Psoas muscle (tissue), 8 donors: Measurements from ENCODE around the gene MAP1A. TPM values are rescaled to one million over a fixed set of nuclear protein-coding genes. Genes with fewer than 3 reads are reported as not detected.

Experiments used
- ATAC-seq, 4 donors: fragments of 200-7000 bp; cut with Tn5 transposase; one replicate each; pipeline ENCODE4 v1.9.1; 2020; ENCODE audit warnings: moderate library complexity in 3 of 4, mild to moderate bottlenecking in 2 of 4
- DNase-seq, 2 donors: peaks; one replicate each; pipeline ENCODE4 v3.0.0-alpha.2; 2020
- H3K27ac ChIP-seq: fragments of 200-600 bp; one replicate; pipeline ENCODE4 v1.8.0; 2022
- H3K27me3 ChIP-seq, 3 donors: fragments of 200-600 bp in 1 of 3; one replicate each; pipeline versions ENCODE4 v1.6.1 to v1.8.0; 2013 to 2022; ENCODE audit warnings: low read length in 2 of 3, mild to moderate bottlenecking in 2 of 3, moderate library complexity in 1 of 3; ENCODE audit not compliant: insufficient read depth in 3 of 3
- H3K36me3 ChIP-seq, 2 donors: fragments of 200-600 bp in 1 of 2; one replicate each; pipeline versions ENCODE4 v1.6.1 to v1.8.0; 2013 to 2022; ENCODE audit warnings: low read depth in 1 of 2, mild to moderate bottlenecking in 1 of 2, moderate library complexity in 1 of 2; ENCODE audit not compliant: insufficient read depth in 1 of 2
- H3K4me1 ChIP-seq: fragments of 200-600 bp; one replicate; pipeline ENCODE4 v1.8.0; 2022
- H3K4me3 ChIP-seq: fragments of 200-600 bp; one replicate; pipeline ENCODE4 v1.8.0; 2022; ENCODE audit warnings: mild to moderate bottlenecking
- H3K9me3 ChIP-seq: fragments of 200-600 bp; one replicate; pipeline ENCODE4 v1.8.0; 2022
- CTCF ChIP-seq: fragments of 200-600 bp; IDR thresholded peaks from one replicate; pipeline ENCODE4 v1.8.0; 2022; ENCODE audit warnings: antibody characterized with exemption
- WGBS, 3 donors: extraction: QIAGEN DNeasy Blood & Tissue Kit; methylation state at CpG; one replicate each; pipeline versions ENCODE4 v1.1.6 to v1.1.7; 2013; 5-methylcytosine and 5-hydroxymethylcytosine counted together
- intact Hi-C, 2 donors: fragments of 100-400 bp; cut with DNase I; formaldehyde crosslinking; loops; one replicate each; pipeline versions ENCODE4 v1.11.0 to v1.14.2; 2022
- long read RNA-seq, 2 donors: library from polyadenylated mRNA; unstranded; transcript quantifications; one replicate each; pipeline ENCODE4 v2.0.0, GENCODE V29; 2021
- polyA plus RNA-seq, 3 donors: library from polyadenylated mRNA; stranded (reverse); fragments of 200-250 nt; gene quantifications; one replicate each; pipeline ENCODE4 v1.2.3, GENCODE V29; 2013
- total RNA-seq, 4 donors: library from RNA; stranded (reverse); fragmentation: NEBNext Ultra II Directional in 2 of 4; extraction: Animal tissue kit (Norgen Biotek cat#: 25700) in 2 of 4; gene quantifications; one replicate each; pipeline versions ENCODE4 v1.2.1 to v1.2.4, GENCODE V29; 2021 to 2023
- donor health status: healthy with polysubstance abuse.
- donor health status: DM: no; HTN: no; CAD: no; lungs with moderate emphysema.
- donor health status: Bipolar disorder and iron deficiency.
- donor health status: healthy.
- donor health status: DM: yes; HTN: yes; CAD: no.
- donor health status: DM: no; HTN: no; CAD: no.
- donor health status: DM: no; HTN: no; CAD: no.
- donor health status: DM: yes; HTN: yes; CAD: no.

MAP1A gene
- total RNA-seq = 10 to 100 TPM in 1 of 4 donors, 1 to 10 TPM in 3; 2.7 to 25.1 (median 7.9) TPM
- 1 to 10 TPM in 2 of 3 donors, under 1 TPM in 1; 0.63 to 1.7 (median 1.3) TPM for polyA plus RNA-seq
- long read RNA-seq, donor 1, partial matches to known transcripts = 14 of 14 reads
- long read RNA-seq, donor 1, other reads (novel, unspliced or antisense) = 0 of 14 reads
- long read RNA-seq, donor 2, partial matches to known transcripts = 7 of 8 reads
- long read RNA-seq, donor 2, other reads (novel, unspliced or antisense) = 1 of 8 reads

- DNase-seq (peak; percentile 60 to 64), ATAC-seq (peak in 3 of 4 donors; percentile 22 to 43 (median 38))
- Histone ChIP-seq H3K4me3 (peak within 1 kb of the TSS; percentile 58), H3K27ac (peak within 1 kb of the TSS; percentile 50), H3K27me3 (peaks cover 0 to 1% (median 0%) of the 10 kb centered on the region in 3 donors), H3K9me3 (no peaks in the 10 kb centered on the region), H3K36me3 (peaks cover 0 to 18% of the 10 kb centered on the region in 2 donors), H3K4me1 (peaks cover 12% of the 10 kb centered on the region)
- intact Hi-C loops = no loop called here
- TF ChIP-seq CTCF = no peak
- 22 to 40% (median 31%) methylated on average over 12 to 15 of the region's 15 CpGs for WGBS, 3 donors
Observed at GRCh38 chr15:43517354-43518196, at the start of gene MAP1A. Gene MAP1A (plus strand): TSS chr15:43517608. CDS start chr15:43521474, 3,866 bp downstream.

GRCh38 chr15:43469867-43470266 is 47.5 kb upstream of the MAP1A start:
- H3K4me3 ChIP-seq = no peak overlapping the region
- peaks cover 0 to 98% of the 10 kb centered on the region in 2 donors for H3K36me3 ChIP-seq
- H3K27ac ChIP-seq = no peak overlapping the region
- intact Hi-C loops = no loop called here
- DNase-seq = no peak
- 89 to 93% (median 90%) methylated on average over 3 of the region's 3 CpGs for WGBS, 3 donors
- ATAC-seq = no peak
- no peaks in the 10 kb centered on the region for H3K9me3 ChIP-seq
- no peaks in the 10 kb centered on the region for H3K4me1 ChIP-seq
- no peak for TF ChIP-seq CTCF
- H3K27me3 ChIP-seq = no peaks in the 10 kb centered on the region

GRCh38 chr15:43471975-43472374 is 45.4 kb upstream of the MAP1A start:
- no peaks in the 10 kb centered on the region for H3K27me3 ChIP-seq
- DNase-seq (no peak), ATAC-seq (no peak)
- no peak for TF ChIP-seq CTCF
- H3K4me3 ChIP-seq = no peak overlapping the region
- peaks cover 0 to 100% of the 10 kb centered on the region in 2 donors for H3K36me3 ChIP-seq
- H3K9me3 ChIP-seq = no peaks in the 10 kb centered on the region
- H3K4me1 ChIP-seq = no peaks in the 10 kb centered on the region
- intact Hi-C loops = no loop called here
- H3K27ac ChIP-seq = no peak overlapping the region

DNA sequence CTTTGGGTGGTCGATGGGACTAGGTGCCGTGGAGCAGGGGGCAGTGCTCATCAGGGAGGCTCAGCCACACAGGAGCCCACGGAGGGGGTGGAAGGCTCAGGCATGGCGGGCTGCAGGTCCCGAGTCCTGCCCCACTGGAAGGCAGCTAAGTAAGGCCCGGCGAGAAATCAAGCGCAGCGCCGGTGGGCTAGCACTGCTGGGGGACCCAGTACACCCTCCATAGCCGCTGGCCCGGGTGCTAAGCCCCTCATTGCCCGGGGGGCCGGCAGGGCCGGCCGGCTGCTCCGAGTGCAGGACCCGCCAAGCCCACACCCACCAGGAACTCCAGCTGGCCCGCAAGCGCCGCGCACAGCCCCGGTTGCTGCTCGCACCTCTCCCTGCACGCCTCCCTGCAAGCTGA is 43.5 kb upstream of the MAP1A start:
- intact Hi-C loops = no loop called here
- Histone ChIP-seq H3K9me3 (no peaks in the 10 kb centered on the region), H3K4me3 (no peak overlapping the region), H3K27ac (no peak overlapping the region), H3K27me3 (no peaks in the 10 kb centered on the region), H3K36me3 (peaks cover 0 to 99% of the 10 kb centered on the region in 2 donors), H3K4me1 (no peaks in the 10 kb centered on the region)
- no peak for DNase-seq
- 97 to 99% (median 97%) methylated on average over 21 to 25 of the region's 25 CpGs for WGBS, 3 donors
- TF ChIP-seq CTCF = no peak
- ATAC-seq = no peak
